H7 (cell line): ENCODE data around the gene PORCN. TPM values are rescaled to one million over a fixed set of nuclear protein-coding genes. Genes with fewer than 3 reads are reported as not detected.

Experiments used
- DNase-seq: peaks from one replicate; pipeline ENCODE4 v3.0.0; 2012
- H3K27me3 ChIP-seq: 2 replicates; pipeline ENCODE4 v1.6.0; 2011; ENCODE audit warnings: mild to moderate bottlenecking, low read length; ENCODE audit not compliant: control insufficient read depth, insufficient read depth
- H3K36me3 ChIP-seq: replicated peaks from 2 replicates; pipeline ENCODE4 v1.5.1; 2011; ENCODE audit warnings: low read length; ENCODE audit not compliant: control insufficient read depth, insufficient read depth
- H3K4me3 ChIP-seq: 2 replicates; pipeline ENCODE4 v1.5.1; 2011; ENCODE audit warnings: low read depth, mild to moderate bottlenecking, control low read depth, low read length, moderate library complexity; ENCODE audit not compliant: insufficient read depth
- total RNA-seq: library from RNA; depleted of rRNA; stranded (reverse); fragments of >200 nt; shearing (Covaris generic); gene quantifications from 2 replicates; pipeline ENCODE4 v1.2.3, GENCODE V29; 2014

PORCN gene
- total RNA-seq, 1 experiment from 2014 or later: 22.8 TPM

GRCh38 chrX:48472225-48472624, 36.6 kb upstream of the PORCN start:
- Histone ChIP-seq H3K4me3 (no peak overlapping the region), H3K27me3 (no peaks in the 10 kb centered on the region), H3K36me3 (no peaks in the 10 kb centered on the region)
- no peak for DNase-seq

GRCh38 chrX:48472851-48473703, 35.7 kb upstream of the PORCN start:
- H3K36me3 ChIP-seq: no peaks in the 10 kb centered on the region
- DNase-seq: peak; percentile 66
- H3K4me3 ChIP-seq: no peak overlapping the region
- H3K27me3 ChIP-seq: no peaks in the 10 kb centered on the region

GRCh38 chrX:48473704-48473990, 35.1 kb upstream of the PORCN start:
- no peaks in the 10 kb centered on the region for H3K36me3 ChIP-seq
- H3K4me3 ChIP-seq: no peak overlapping the region
- no peaks in the 10 kb centered on the region for H3K27me3 ChIP-seq
- no peak for DNase-seq

GRCh38 chrX:48474127-48474526, 34.7 kb upstream of the PORCN start:
- no peak for DNase-seq
- H3K36me3 ChIP-seq: peaks cover 2% of the 10 kb centered on the region; the same call in 1 of the 2 replicates
- H3K27me3 ChIP-seq: no peaks in the 10 kb centered on the region
- H3K4me3 ChIP-seq: no peak overlapping the region

- Histone ChIP-seq H3K4me3 (no peak overlapping the region), H3K36me3 (peaks cover 2% of the 10 kb centered on the region; the same call in 1 of the 2 replicates)
- no peak for DNase-seq
Measured at GRCh38 chrX:48474581-48474980, 34.2 kb upstream of the PORCN start.

GRCh38 chrX:48475296-48475695, 33.5 kb upstream of the PORCN start:
- Histone ChIP-seq H3K4me3 (peak overlapping the region; percentile 72), H3K27me3 (no peaks in the 10 kb centered on the region), H3K36me3 (peaks cover 2% of the 10 kb centered on the region; the same call in 1 of the 2 replicates)
- no peak for DNase-seq

More at GRCh38 chrX:48474581-48474980, 34.2 kb upstream of the PORCN start:
- H3K27me3 ChIP-seq: no peaks in the 10 kb centered on the region

- Histone ChIP-seq H3K27me3 (no peaks in the 10 kb centered on the region), H3K36me3 (peaks cover 4% of the 10 kb centered on the region; the same call in 1 of the 2 replicates), H3K4me3 (peak within 1 kb of the TSS; percentile 72)
- peak; percentile 85 for DNase-seq
Measured at GRCh38 chrX:48475774-48476577, 32.8 kb upstream of the PORCN start, which contains the start of gene FTSJ1. TSS of gene FTSJ1 (plus strand) at chrX:48476199. CDS start at chrX:48478048, 1,849 bp downstream.

- Histone ChIP-seq H3K36me3 (peaks cover 8% of the 10 kb centered on the region), H3K4me3 (peak overlapping the region; percentile 72), H3K27me3 (no peaks in the 10 kb centered on the region)
- DNase-seq: no peak
Measured at GRCh38 chrX:48476919-48477318, 31.9 kb upstream of the PORCN start.

GRCh38 chrX:48477960-48478755, 30.6 kb upstream of the PORCN start:
- DNase-seq: no peak
- Histone ChIP-seq H3K36me3 (peaks cover 9% of the 10 kb centered on the region), H3K4me3 (no peak overlapping the region), H3K27me3 (no peaks in the 10 kb centered on the region)

- Histone ChIP-seq H3K27me3 (no peaks in the 10 kb centered on the region), H3K4me3 (no peak overlapping the region), H3K36me3 (peaks cover 9% of the 10 kb centered on the region)
- no peak for DNase-seq
Measured at GRCh38 chrX:48478806-48479205, 30.0 kb upstream of the PORCN start.

- Histone ChIP-seq H3K4me3 (no peak overlapping the region), H3K36me3 (peaks cover 9% of the 10 kb centered on the region), H3K27me3 (no peaks in the 10 kb centered on the region)
- DNase-seq: no peak
Measured at GRCh38 chrX:48480142-48480541, 28.6 kb upstream of the PORCN start.

- Histone ChIP-seq H3K36me3 (peaks cover 9% of the 10 kb centered on the region), H3K27me3 (no peaks in the 10 kb centered on the region), H3K4me3 (no peak overlapping the region)
- DNase-seq: no peak
Measured at GRCh38 chrX:48480583-48480982, 28.2 kb upstream of the PORCN start.

- Histone ChIP-seq H3K36me3 (peaks cover 9% of the 10 kb centered on the region), H3K27me3 (no peaks in the 10 kb centered on the region), H3K4me3 (no peak overlapping the region)
- no peak for DNase-seq
Measured at GRCh38 chrX:48482526-48482925, 26.3 kb upstream of the PORCN start.

GRCh38 chrX:48487362-48487798, 21.4 kb upstream of the PORCN start:
- Histone ChIP-seq H3K27me3 (no peaks in the 10 kb centered on the region), H3K36me3 (peaks cover under 1% of the 10 kb centered on the region), H3K4me3 (no peak overlapping the region)
- DNase-seq: no peak
